Activated CD8-positive, alpha-beta T cell treated with anti-CD3 and anti-CD28 coated beads for 36 hours (primary cell): ENCODE measurements around the gene GCNT2. TPM values are rescaled to one million over a fixed set of nuclear protein-coding genes. Genes with fewer than 3 reads are reported as not detected.

Source experiments
- ATAC-seq: fragments of 200-7000 bp; cut with Tn5 transposase; one replicate; pipeline ENCODE4 v1.10.0; 2021; ENCODE audit warnings: mild to moderate bottlenecking, moderate library complexity
- CTCF ChIA-PET: fragments of 350-600 bp; sonication (Branson Sonifier 250); formaldehyde crosslinking; loops from one replicate; lab custom pipeline; 2021; ENCODE audit warnings: antibody characterized with exemption; lab: Charles Lee
- POLR2A ChIA-PET: fragments of 350-600 bp; sonication (Branson Sonifier 250); formaldehyde crosslinking; loops from one replicate; lab custom pipeline; 2021; ENCODE audit warnings: antibody characterized with exemption; lab: Charles Lee
- DNase-seq: peaks from one replicate; pipeline ENCODE4 v3.0.0-alpha.2; 2020
- H3K27ac Mint-ChIP-seq: one replicate; pipeline ENCODE4 v1.8.0; 2021; ENCODE audit warnings: mild to moderate bottlenecking, mixed read lengths
- H3K27me3 Mint-ChIP-seq: one replicate; pipeline ENCODE4 v1.8.0; 2021; ENCODE audit warnings: mixed read lengths
- H3K36me3 Mint-ChIP-seq: one replicate; pipeline ENCODE4 v1.8.0; 2021; ENCODE audit warnings: low read depth, mixed read lengths
- H3K4me1 Mint-ChIP-seq: one replicate; pipeline ENCODE4 v1.8.0; 2021; ENCODE audit warnings: low read depth, mixed read lengths
- H3K4me3 Mint-ChIP-seq: one replicate; pipeline ENCODE4 v1.8.0; 2021; ENCODE audit warnings: mild to moderate bottlenecking, moderate library complexity, mixed read lengths
- H3K9me3 Mint-ChIP-seq: one replicate; pipeline ENCODE4 v1.8.0; 2021; ENCODE audit warnings: mixed read lengths
- CTCF ChIP-seq: fragments of 200-600 bp; IDR thresholded peaks from one replicate; pipeline ENCODE4 v1.8.0; 2022; ENCODE audit warnings: antibody characterized with exemption, mild to moderate bottlenecking
- intact Hi-C: fragments of 100-400 bp; cut with micrococcal nuclease; formaldehyde crosslinking; loops from one replicate; pipeline ENCODE4 v1.10.0; 2022
- total RNA-seq, 2 experiments: library from RNA; stranded (reverse); gene quantifications; one replicate each; pipeline ENCODE4 v1.2.3, GENCODE V29; 2021

GCNT2 gene
- total RNA-seq, 2 experiments from 2014 or later, result 2.3 to 2.7 TPM

GRCh38 chr6:10641528-10641927 is 120.4 kb downstream of the GCNT2 start:
- POLR2A ChIA-PET, result no interaction called here

DNA sequence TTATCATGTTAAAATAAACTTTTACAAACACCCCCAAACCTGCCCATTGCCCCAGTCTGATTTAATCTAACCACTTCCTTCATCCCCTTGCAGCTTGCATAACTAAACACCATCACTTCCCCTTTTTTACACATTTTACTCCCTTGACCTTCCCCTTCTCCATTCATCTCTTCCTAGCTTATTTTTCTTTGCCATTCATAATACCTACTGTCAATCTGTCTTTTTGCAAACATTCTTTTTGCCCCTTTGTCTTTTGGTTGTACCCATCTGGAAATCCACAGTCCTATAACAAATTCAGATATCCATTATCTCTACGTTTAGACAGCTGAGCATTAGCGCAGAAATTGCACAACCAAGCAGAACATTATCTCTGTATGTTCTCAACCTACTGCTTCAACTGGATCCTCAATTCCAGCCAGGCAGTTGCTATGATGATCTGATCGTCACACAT is 122.1 kb downstream of the GCNT2 start:
- no peak overlapping the region for H3K27ac Mint-ChIP-seq
- H3K4me3 Mint-ChIP-seq, result no peak overlapping the region

More at GRCh38 chr6:10641528-10641927, 120.4 kb downstream of the GCNT2 start:
- Mint-ChIP-seq H3K27me3 (peaks cover 11% of the 10 kb centered on the region), H3K36me3 (no peaks in the 10 kb centered on the region), H3K4me3 (no peak overlapping the region), H3K9me3 (no peaks in the 10 kb centered on the region), H3K27ac (no peak overlapping the region), H3K4me1 (peaks cover 11% of the 10 kb centered on the region)
- DNase-seq (no peak), ATAC-seq (no peak)
- intact Hi-C loops, result no loop called here
- CTCF ChIA-PET, result no interaction called here
- TF ChIP-seq CTCF, result no peak

DNA sequence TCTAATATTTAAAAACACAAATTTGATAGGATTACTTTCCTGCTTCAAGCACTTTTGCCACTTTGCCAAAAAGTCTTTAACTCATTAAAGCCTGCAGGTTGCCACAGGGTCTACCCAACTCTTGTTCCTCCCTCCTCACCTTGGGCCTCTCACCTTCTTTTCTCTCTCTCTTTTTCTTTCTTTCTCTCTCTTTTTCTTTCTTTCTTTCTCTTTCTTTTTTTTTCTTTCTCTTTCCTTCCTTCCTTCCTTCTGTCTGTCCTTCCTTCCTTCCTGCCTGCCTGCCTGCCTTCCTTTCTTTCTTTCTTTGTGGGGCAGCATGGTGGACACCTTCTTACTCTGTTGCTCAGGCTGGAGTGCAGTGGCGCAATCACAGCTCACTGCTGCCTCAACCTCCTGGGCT is 123.1 kb downstream of the GCNT2 start:
- intact Hi-C loops, result no loop called here
- Mint-ChIP-seq H3K4me3 (no peak overlapping the region), H3K27me3 (peaks cover 11% of the 10 kb centered on the region), H3K9me3 (no peaks in the 10 kb centered on the region), H3K27ac (no peak overlapping the region), H3K4me1 (peaks cover 11% of the 10 kb centered on the region), H3K36me3 (no peaks in the 10 kb centered on the region)
- TF ChIP-seq CTCF, result no peak
- DNase-seq (no peak), ATAC-seq (no peak)
- CTCF ChIA-PET, result no interaction called here
- POLR2A ChIA-PET, result interaction anchor here (1.0 kb wide), 1 partner anchor 12 kb away, joined by 3 read pairs; no protein-coding TSS in a partner anchor

More for the DNA sequence above, 122.1 kb downstream of the GCNT2 start:
- H3K36me3 Mint-ChIP-seq, result no peaks in the 10 kb centered on the region
- H3K27me3 Mint-ChIP-seq, result peaks cover 11% of the 10 kb centered on the region
- intact Hi-C loops, result no loop called here
- ChIA-PET CTCF (no interaction called here), POLR2A (interaction anchor here (1.0 kb wide), 1 partner anchor 13 kb away, joined by 3 read pairs; no protein-coding TSS in a partner anchor)
- H3K9me3 Mint-ChIP-seq, result no peaks in the 10 kb centered on the region
- H3K4me1 Mint-ChIP-seq, result peaks cover 11% of the 10 kb centered on the region
- DNase-seq (no peak), ATAC-seq (no peak)
- no peak for TF ChIP-seq CTCF

GRCh38 chr6:10655508-10656055 is 134.4 kb downstream of the GCNT2 start:
- Mint-ChIP-seq H3K9me3 (no peaks in the 10 kb centered on the region), H3K4me3 (peak overlapping the region; percentile 13), H3K4me1 (peaks cover 16% of the 10 kb centered on the region), H3K27ac (peak overlapping the region; percentile 22), H3K36me3 (no peaks in the 10 kb centered on the region), H3K27me3 (peaks cover 16% of the 10 kb centered on the region)
- DNase-seq (peak; percentile 64), ATAC-seq (peak; percentile 91)
- intact Hi-C loops, result no loop called here
- ChIA-PET CTCF (interaction anchor here (0.9 to 1.2 kb wide), 2 partner anchors 146 to 177 kb away, joined by 3 to 4 read pairs; no protein-coding TSS in a partner anchor), POLR2A (interaction anchor here (0.6 to 1.0 kb wide), 2 partner anchors 12 to 613 kb away, joined by 3 read pairs; no protein-coding TSS in a partner anchor)
- no peak for TF ChIP-seq CTCF

- Mint-ChIP-seq H3K27ac (no peak overlapping the region), H3K4me3 (peak overlapping the region; percentile 8), H3K4me1 (peaks cover 16% of the 10 kb centered on the region), H3K36me3 (no peaks in the 10 kb centered on the region), H3K9me3 (no peaks in the 10 kb centered on the region), H3K27me3 (peaks cover 11% of the 10 kb centered on the region)
- POLR2A ChIA-PET, result no interaction called here
- ATAC-seq, result no peak
- CTCF ChIA-PET, result no interaction called here
- TF ChIP-seq CTCF, result no peak
- intact Hi-C loops, result no loop called here
- no peak for DNase-seq
Observed at GRCh38 chr6:10658910-10659698, 138.0 kb downstream of the GCNT2 start.
